COLO829 (cell line): Measurements from ENCODE around the gene RIN3.

Experiments used
- DNase-seq: peaks from one replicate; pipeline ENCODE4 v3.0.0; 2012; ENCODE audit warnings: low spot score

RIN3 gene

GRCh38 chr14:92688434-92689375 lies 175.1 kb downstream of the RIN3 start:
- DNase-seq, result no peak

- DNase-seq, result no peak
Measured at GRCh38 chr14:92690171-92691011, 176.8 kb downstream of the RIN3 start.

- DNase-seq, result no peak
Measured at GRCh38 chr14:92692822-92693226, 179.2 kb downstream of the RIN3 start.

GRCh38 chr14:92693998-92694795 lies 180.6 kb downstream of the RIN3 start:
- no peak for DNase-seq

GRCh38 chr14:92694807-92695206 lies 181.2 kb downstream of the RIN3 start:
- no peak for DNase-seq

- DNase-seq, result no peak
Measured at GRCh38 chr14:92695562-92695961, 182.0 kb downstream of the RIN3 start.

GRCh38 chr14:92696366-92696765 lies 182.8 kb downstream of the RIN3 start:
- DNase-seq, result no peak

GRCh38 chr14:92698393-92698792 lies 184.8 kb downstream of the RIN3 start:
- DNase-seq, result no peak

- DNase-seq, result peak; percentile 56
Measured at GRCh38 chr14:92701826-92702225, 188.2 kb downstream of the RIN3 start.

GRCh38 chr14:92702441-92702918 lies 188.9 kb downstream of the RIN3 start:
- DNase-seq, result no peak

- DNase-seq, result no peak
Measured at GRCh38 chr14:92703516-92703915, 189.9 kb downstream of the RIN3 start.

- no peak for DNase-seq
Measured at GRCh38 chr14:92704036-92704804, 190.6 kb downstream of the RIN3 start.

- DNase-seq, result no peak
Measured at GRCh38 chr14:92704821-92705220, 191.2 kb downstream of the RIN3 start.

GRCh38 chr14:92706386-92706785 lies 192.8 kb downstream of the RIN3 start:
- DNase-seq, result no peak

GRCh38 chr14:92709340-92710000 lies 195.9 kb downstream of the RIN3 start:
- no peak for DNase-seq

GRCh38 chr14:92710001-92710341 lies 196.4 kb downstream of the RIN3 start:
- DNase-seq, result no peak

GRCh38 chr14:92711976-92712653 lies 198.5 kb downstream of the RIN3 start:
- no peak for DNase-seq

- DNase-seq, result no peak
Measured at GRCh38 chr14:92712654-92713051, 199.1 kb downstream of the RIN3 start.

GRCh38 chr14:92714739-92715307 lies 201.2 kb downstream of the RIN3 start:
- DNase-seq, result peak; percentile 76

- DNase-seq, result no peak
Measured at GRCh38 chr14:92716131-92716530, 202.6 kb downstream of the RIN3 start.
